ENCODE data around the gene KANK2.
"Not testable (repeated sequence)": the region's sequence is repeated elsewhere in the genome, so short reads cannot be mapped to it uniquely, and the experiment has no call there.

KANK2 gene

GRCh38 chr19:11136400-11137101 is 60.8 kb downstream of the KANK2 start:
- peak overlapping the region; percentile 61; the same call in 1 of the 2 replicates for H3K27ac ChIP-seq
- no peak for TF ChIP-seq ZFX (IDR thresholded peaks at IDR 0.05; ENCODE audit: borderline replicate concordance)
- no peak for TF ChIP-seq CTCF (IDR thresholded peaks at IDR 0.05)

- TF ChIP-seq ZFX (IDR thresholded peaks at IDR 0.05; ENCODE audit: borderline replicate concordance), result no peak
- TF ChIP-seq CTCF (IDR thresholded peaks at IDR 0.05), result no peak
- H3K27ac ChIP-seq, result peak overlapping the region; percentile 45; the same call in 1 of the 2 replicates
Measured at GRCh38 chr19:11131471-11131870, 65.9 kb downstream of the KANK2 start.

- TF ChIP-seq CTCF (IDR thresholded peaks at IDR 0.05) (peak; percentile 84), ZFX (IDR thresholded peaks at IDR 0.05; ENCODE audit: borderline replicate concordance) (no peak)
- H3K27ac ChIP-seq, result peak overlapping the region; percentile 45
Measured at GRCh38 chr19:11130824-11131455, 66.4 kb downstream of the KANK2 start.

GRCh38 chr19:11127905-11128304 is 69.4 kb downstream of the KANK2 start:
- H3K27ac ChIP-seq, result peak overlapping the region; percentile 8; the same call in 1 of the 2 replicates
- no peak for TF ChIP-seq CTCF (IDR thresholded peaks at IDR 0.05)
- TF ChIP-seq ZFX (IDR thresholded peaks at IDR 0.05; ENCODE audit: borderline replicate concordance), result no peak

GRCh38 chr19:11125994-11126685 is 71.2 kb downstream of the KANK2 start:
- TF ChIP-seq ZFX (IDR thresholded peaks at IDR 0.05; ENCODE audit: borderline replicate concordance) (no peak), CTCF (IDR thresholded peaks at IDR 0.05) (peak; percentile 92)
- H3K27ac ChIP-seq, result 0 out of 2 replicates have a peak overlapping the region, but pooled peaks have one; percentile 12

GRCh38 chr19:11124157-11124556 is 73.2 kb downstream of the KANK2 start:
- not testable (repeated sequence) for H3K27ac ChIP-seq

- no peak for TF ChIP-seq ZFX (IDR thresholded peaks at IDR 0.05; ENCODE audit: borderline replicate concordance)
- TF ChIP-seq CTCF (IDR thresholded peaks at IDR 0.05), result no peak
- H3K27ac ChIP-seq, result no peak overlapping the region
Measured at GRCh38 chr19:11123114-11123513, 74.2 kb downstream of the KANK2 start.

- H3K27ac ChIP-seq, result not testable (repeated sequence)
Measured at GRCh38 chr19:11121963-11122362, 75.4 kb downstream of the KANK2 start.

All from 22Rv1 (cell line).